ENCODE measurements around the gene EEPD1.

Gene EEPD1

GRCh38 chr7:36188266-36188665 is 35.2 kb downstream of the EEPD1 start:
- Histone ChIP-seq H3K27me3 (replicated peaks) (no peaks in the 10 kb centered on the region), H3K27ac (no peak overlapping the region), H3K36me3 (replicated peaks) (no peaks in the 10 kb centered on the region), H3K4me3 (ENCODE audit: low read depth, low read length) (no peak overlapping the region)
- TF ChIP-seq CTCF (IDR thresholded peaks at IDR 0.05; ENCODE audit: low read depth, low read length, missing control alignments) = no peak
- in situ Hi-C loops (cut with HindIII; ENCODE audit: low pct_ligation_motif_present, low sequenced_read_pairs) = no loop called here
- DNase-seq = no peak

GRCh38 chr7:36188906-36189305 is 35.9 kb downstream of the EEPD1 start:
- Histone ChIP-seq H3K36me3 (replicated peaks) (no peaks in the 10 kb centered on the region), H3K27ac (no peak overlapping the region), H3K27me3 (replicated peaks) (no peaks in the 10 kb centered on the region), H3K4me3 (ENCODE audit: low read depth, low read length) (no peak overlapping the region)
- TF ChIP-seq CTCF (IDR thresholded peaks at IDR 0.05; ENCODE audit: low read depth, low read length, missing control alignments) = no peak
- no peak for DNase-seq
- in situ Hi-C loops (cut with HindIII; ENCODE audit: low pct_ligation_motif_present, low sequenced_read_pairs) = no loop called here

GRCh38 chr7:36190447-36191291 is 37.6 kb downstream of the EEPD1 start:
- TF ChIP-seq CTCF (IDR thresholded peaks at IDR 0.05; ENCODE audit: low read depth, low read length, missing control alignments) = no peak
- Histone ChIP-seq H3K27ac (no peak overlapping the region), H3K27me3 (replicated peaks) (no peaks in the 10 kb centered on the region), H3K36me3 (replicated peaks) (no peaks in the 10 kb centered on the region), H3K4me3 (ENCODE audit: low read depth, low read length) (no peak overlapping the region)
- no peak for DNase-seq
- in situ Hi-C loops (cut with HindIII; ENCODE audit: low pct_ligation_motif_present, low sequenced_read_pairs) = no loop called here

- no peak for TF ChIP-seq CTCF (IDR thresholded peaks at IDR 0.05; ENCODE audit: low read depth, low read length, missing control alignments)
- Histone ChIP-seq H3K4me3 (ENCODE audit: low read depth, low read length) (no peak overlapping the region), H3K36me3 (replicated peaks) (no peaks in the 10 kb centered on the region), H3K27ac (no peak overlapping the region), H3K27me3 (replicated peaks) (no peaks in the 10 kb centered on the region)
- in situ Hi-C loops (cut with HindIII; ENCODE audit: low pct_ligation_motif_present, low sequenced_read_pairs) = no loop called here
- no peak for DNase-seq
Observed at GRCh38 chr7:36191292-36191920, 38.4 kb downstream of the EEPD1 start.

- TF ChIP-seq CTCF (IDR thresholded peaks at IDR 0.05; ENCODE audit: low read depth, low read length, missing control alignments) = no peak
- Histone ChIP-seq H3K4me3 (ENCODE audit: low read depth, low read length) (no peak overlapping the region), H3K27me3 (replicated peaks) (no peaks in the 10 kb centered on the region), H3K27ac (no peak overlapping the region), H3K36me3 (replicated peaks) (no peaks in the 10 kb centered on the region)
- in situ Hi-C loops (cut with HindIII; ENCODE audit: low pct_ligation_motif_present, low sequenced_read_pairs) = no loop called here
- peak; percentile 23 for DNase-seq
Observed at GRCh38 chr7:36192053-36192824, 39.2 kb downstream of the EEPD1 start.

All from brain microvascular endothelial cell (primary cell).